Hematopoietic multipotent progenitor cell treated with erythropoietin and hydrocortisone succinate and interleukin-3 and kit ligand, for 15 days (in vitro differentiated cells): ENCODE results near the gene ANKRD2.
"Not testable (repeated sequence)": the region's sequence is repeated elsewhere in the genome, so short reads cannot be mapped to it uniquely, and the experiment has no call there.

Source experiments
- DNase-seq: peaks from one replicate; pipeline ENCODE4 v3.0.0-alpha.2; 2015; ENCODE audit warnings: low spot score

The ANKRD2 gene, protein sequence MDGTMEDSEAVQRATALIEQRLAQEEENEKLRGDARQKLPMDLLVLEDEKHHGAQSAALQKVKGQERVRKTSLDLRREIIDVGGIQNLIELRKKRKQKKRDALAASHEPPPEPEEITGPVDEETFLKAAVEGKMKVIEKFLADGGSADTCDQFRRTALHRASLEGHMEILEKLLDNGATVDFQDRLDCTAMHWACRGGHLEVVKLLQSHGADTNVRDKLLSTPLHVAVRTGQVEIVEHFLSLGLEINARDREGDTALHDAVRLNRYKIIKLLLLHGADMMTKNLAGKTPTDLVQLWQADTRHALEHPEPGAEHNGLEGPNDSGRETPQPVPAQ

DNA sequence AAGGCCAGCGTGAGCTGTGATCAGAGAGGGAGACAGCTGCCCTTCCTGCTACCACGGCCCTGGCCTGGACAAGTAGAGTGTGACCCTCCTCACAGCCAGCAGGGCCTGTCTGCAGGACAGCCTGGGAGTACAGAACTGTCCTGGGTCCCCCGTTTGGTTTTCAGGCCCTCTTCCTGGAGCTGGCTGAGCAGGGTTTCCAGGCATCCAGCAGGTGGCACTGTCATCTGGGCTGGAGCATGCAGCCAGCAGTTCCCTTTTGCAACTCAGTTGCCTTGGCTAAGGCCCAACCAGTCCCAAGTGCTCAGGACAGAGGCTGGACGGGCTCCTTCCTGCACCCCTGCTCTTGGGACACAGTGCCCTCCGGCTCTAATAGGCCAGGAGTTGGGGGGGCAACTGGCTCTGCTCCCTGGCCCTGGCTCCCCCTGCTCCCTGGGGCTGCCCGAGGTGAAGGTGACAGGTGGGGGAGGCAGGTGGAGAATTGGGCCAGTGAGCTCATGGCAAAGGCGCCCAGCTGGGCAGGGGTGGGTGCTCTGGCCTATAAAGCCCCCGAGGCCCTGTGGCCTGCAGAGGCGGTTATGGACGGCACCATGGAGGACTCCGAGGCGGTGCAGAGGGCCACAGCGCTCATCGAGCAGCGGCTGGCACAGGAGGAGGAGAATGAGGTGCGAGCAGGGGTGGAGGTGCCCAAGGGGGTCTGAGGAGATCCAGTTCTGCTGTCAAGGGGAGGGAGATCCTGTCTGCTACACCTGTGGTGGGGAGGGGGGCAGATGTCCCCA, at the start of gene ANKRD2:
Gene ANKRD2, plus strand, starts transcription at position 566 of the 776 bp plus-strand sequence. Its CDS starts 10 bp downstream, at position 576.
- peak; percentile 82 for DNase-seq

DNA sequence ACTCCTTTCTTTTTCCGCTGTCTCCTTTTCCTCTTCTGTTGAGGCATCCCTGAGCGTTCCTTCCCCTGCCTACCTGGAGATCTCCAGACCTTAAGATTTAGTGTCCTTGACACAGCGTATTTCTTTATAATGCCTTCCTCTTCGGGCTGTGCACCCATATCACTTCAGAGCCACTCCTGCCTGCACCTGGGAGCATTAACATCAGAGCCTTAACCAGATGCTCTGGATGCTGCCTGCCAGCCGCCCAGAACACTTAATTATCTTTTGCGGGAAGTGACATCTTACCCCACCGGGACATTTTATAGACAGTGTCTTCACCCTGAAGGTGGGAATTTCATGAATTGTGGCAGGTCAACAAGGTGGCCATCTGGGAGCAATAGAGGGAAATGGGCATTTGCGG, 49.6 kb upstream of the ANKRD2 start:
- no peak for DNase-seq

DNA sequence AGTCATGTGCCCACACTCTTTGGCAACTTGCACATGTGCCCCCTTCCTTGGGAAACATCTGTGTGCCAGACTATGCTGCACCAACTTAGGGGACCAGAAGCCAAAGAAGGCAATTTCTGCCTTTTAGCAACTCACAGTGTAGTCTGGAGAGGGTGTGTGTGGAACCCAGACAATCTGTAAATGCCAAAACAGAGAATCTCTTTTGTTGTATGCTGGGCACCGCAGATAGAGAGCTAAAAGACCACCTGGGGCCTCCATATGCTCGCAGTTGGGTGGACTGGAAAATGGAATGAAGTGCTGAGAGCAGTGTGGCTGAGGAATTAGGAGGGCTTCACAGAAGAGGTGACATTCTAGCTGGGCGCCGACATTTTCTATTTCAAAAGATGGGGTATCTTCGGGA, 47.5 kb upstream of the ANKRD2 start:
- no peak for DNase-seq

DNA sequence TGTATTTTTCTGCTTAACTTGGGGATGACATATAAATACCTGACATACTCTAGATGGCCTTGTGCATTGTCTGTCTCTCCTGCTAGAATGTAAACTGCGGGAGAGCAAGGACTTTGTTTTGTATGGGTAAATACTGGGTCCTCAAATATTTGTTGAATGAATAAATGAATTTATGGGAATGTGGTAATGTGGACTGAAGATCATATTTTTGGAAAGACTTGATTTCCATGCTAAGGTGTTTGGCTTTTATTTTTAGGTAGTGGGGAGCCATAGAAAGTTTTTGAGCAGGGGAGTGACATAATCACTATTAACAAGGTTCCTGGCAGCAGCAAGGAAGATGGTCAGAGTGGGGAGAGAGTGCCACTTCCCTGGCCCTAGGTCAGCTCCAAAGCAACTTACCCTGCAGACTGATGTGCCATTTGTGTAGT, 46.9 kb upstream of the ANKRD2 start:
- no peak for DNase-seq

DNA sequence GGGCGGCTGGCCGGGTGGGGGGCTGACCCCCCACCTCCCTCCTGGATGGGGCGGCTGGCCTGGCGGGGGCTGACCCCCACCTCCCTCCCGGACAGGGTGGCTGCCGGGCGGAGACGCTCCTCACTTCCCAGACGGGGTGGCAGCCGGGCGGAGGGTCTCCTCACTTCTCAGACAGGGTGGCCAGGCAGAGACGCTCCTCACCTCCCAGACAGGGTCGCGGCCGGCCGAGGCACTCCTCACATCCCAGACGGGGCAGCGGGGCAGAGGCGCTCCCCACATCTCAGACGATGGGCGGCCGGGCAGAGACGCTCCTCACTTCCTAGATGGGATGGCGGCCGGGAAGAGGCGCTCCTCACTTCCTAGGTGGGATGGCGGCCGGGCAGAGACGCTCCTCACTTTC, 43.7 kb upstream of the ANKRD2 start:
- not testable (repeated sequence) for DNase-seq

DNA sequence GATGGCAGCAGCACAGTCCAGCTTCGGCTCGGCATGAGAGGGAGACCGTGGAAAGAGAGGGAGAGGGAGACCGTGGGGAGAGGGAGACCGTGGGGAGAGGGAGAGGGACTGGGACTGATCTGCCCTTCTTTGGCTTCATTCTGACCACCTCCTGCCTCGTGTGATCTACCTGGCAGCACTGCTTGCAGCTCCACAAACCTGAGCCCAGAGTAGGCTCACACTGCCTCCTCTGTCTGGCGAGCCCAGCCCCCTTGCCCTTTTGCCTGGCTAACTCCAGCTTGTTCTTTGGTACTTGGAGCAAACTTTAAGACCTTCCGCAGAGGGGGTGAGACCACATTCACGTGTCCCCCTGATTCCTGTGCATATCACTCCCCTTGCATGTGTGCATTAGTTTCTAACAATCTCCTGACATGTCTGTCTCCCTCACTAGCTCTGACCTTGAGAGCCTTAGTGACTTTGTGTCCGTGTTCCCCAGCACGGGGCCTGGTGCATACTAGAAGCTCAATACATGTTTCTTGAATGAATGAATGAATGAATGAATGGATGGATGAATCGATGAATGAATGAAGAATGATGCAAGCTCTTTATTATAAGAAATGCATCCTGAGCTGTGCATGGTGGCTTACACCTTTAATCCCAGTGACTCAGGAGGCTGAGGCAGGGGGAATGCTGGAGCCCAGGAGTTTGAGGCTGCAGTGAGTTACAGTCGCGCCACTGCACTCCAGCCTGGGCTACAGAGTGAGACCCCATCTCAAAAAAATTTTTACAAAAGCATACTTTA, 42.7 kb upstream of the ANKRD2 start:
- no peak for DNase-seq

DNA sequence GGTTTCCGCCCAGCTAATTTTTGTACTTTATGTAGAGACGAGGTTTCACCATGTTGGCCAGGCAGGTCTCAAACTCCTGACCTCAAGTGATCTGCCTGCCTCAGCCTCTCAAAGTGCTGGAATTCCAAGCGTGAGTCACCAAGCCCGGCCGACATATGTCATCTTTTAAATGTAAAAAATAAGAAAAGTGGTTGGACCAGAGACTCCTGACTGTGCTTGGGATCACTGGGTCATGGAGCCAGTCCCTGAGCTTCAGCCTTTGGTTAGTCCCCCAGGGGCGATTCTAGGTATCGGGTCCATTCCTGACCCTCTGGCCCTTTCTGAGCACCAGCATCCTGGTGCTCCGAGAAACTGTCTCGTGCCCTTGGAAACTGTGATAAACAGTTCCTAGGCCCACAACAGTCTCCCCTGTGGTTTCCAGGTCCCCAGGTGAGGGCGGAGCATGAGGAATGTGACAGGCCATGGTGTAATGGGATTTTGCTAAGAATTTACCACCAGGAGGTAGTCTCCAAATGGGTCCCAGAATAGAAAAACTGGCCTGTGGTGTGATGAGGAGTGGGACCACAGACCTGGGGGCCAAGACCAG, 41.1 kb upstream of the ANKRD2 start:
- DNase-seq = no peak

DNA sequence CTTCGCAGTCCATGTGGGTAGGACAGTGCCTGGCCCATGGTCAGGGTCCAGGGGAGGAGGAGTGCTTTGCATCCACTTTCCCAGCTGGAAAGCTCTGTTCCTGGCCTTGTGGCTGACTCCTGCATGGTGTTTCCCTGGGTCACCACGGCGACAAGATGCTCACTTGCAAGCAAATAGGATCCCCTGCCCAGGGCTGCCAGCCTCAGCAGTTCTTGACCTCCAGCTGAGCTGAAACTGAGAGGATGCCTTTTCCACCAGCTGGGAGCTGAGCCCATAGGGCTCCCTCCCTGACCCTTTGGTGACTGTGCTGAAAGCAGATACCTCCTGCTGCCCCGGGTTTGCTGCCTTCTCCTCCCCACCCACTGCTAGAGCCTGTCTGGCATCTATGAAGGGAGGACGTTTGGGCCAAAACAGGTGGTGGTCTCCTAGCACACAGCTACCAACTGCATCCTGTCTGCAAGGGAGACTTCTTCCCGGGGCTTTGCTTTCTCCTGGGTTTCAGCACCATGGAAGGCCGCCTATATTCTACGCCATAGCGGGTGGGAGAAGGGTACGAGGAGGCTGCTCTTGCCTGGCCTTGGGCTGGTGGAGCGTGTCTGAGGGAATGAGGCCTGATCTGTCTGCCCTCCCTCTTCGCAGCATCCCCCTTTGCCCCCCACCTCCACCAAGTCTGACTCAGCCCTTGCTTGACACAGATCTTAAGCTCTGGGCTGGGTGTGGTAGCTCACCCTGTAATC, 39.5 kb upstream of the ANKRD2 start:
- no peak for DNase-seq

DNA sequence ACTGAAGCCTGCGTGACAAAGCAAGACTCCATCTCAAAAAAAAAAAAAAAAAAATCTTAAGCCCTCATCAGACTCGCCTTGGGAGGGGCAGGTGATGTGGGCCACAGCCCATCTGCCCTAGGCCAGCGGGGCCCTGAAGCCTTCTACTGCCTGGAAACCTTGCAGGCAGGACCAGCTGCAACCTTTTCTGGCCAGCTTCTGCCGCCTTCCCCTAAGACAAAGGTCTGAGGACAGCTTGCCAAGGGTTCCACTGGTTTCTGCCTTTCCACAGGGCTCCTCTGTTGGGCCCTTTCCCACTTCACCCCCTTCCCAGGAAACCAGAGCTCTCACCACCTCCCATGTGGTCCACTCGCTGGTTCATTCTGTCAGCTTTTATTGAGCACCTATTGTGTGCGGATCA, 38.7 kb upstream of the ANKRD2 start:
- no peak for DNase-seq

DNA sequence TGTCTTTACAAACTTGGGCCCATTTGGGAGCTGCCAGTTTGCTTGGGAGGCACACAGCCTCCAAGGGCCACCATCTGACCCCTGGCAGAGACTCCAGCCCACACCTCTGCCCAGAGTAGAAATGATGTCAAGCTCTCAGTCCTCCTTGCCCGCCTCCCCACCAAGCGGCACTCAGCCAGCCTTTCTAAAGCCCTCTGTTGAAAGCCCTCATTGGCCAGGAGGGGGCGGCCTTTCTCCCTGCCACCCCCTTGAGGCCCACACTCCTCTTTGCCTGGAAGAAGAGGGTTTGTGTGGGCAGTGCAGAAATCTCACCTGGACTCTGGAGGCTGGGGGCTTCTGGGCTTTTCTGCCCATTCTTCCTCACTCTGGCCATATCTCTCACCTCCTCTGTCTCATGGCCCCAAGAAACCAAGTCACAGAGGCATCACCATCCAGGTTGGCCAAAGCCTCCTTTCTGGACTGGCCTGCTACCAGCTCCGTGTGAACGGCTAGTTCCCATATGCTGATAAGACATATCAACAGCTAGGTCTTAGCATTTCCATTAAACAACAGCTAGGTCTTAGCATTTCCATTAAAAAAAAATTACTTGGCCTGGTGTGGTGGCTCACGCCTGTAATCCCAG, 37.7 kb upstream of the ANKRD2 start:
- DNase-seq = peak; percentile 46

DNA sequence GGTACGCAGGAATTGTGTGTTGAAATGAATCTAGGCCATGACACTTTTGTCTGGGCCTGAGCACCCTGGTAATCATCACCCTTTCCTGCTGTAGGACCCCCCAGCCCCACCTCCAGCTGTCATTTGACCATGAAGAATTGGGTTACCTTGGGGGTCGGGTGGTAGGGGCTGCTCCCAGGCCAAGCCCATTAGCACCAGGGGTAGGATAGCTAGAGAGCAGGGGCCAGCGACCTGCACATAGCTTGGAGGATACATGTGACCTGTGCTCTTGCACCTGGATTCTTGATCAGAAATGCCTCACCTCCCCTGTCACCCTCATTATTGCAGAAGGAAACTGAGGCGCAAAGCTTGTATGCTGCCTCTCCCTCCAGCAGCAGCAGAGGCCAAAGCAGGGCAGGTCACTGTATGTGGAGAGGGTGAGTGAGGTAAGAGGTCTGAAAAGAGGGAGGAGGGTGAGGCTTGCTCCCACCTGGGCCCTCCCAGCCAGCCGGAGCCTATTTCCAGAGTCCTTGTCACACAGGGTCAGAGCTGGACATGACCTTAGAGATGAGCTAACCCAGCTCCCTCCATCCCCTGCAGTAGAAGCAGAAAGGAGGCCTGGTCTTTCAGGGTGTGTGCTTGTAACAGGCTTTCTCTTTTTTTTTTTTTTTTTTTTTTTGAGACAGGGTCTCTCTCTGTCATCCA, 35.3 kb upstream of the ANKRD2 start:
- no peak for DNase-seq

DNA sequence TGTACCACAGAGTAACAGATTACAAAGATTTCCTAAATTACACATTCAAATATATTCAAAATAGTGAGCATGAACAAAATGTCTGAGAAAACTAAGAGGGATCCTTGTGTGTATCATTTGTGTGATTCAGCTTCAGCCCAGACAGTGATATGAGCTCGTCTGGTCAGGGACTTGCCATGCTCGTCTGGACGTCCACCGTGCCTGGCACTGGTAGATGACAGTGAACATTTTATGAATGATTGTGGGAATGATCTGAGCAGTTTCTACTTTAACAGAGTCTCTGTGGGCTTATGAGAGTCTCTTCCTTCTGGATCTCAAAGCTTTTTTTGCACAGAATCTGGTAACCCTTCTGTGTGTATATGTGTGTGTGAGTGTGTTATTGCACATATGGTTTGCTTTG, 34.2 kb upstream of the ANKRD2 start:
- DNase-seq = no peak

DNA sequence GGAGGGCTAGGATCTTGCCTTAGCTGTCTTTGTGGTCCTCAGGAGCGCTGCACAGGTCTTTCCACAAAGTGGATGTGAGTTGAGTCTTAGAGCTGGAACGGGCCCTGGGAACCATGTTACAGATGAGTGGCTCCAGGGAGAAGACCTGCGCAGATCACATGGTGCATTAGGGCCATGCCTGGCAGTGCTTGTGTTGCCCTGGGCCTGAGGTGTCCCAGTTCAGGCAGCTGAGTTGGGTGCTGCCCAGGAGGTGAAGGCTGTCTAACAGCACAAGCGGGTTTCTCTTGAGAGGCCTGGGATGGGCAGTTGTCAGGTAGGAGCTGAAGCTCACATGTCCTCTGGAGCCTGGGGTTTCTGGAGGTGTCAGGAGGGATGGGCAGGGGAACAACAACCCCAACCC, 33.7 kb upstream of the ANKRD2 start:
- DNase-seq = no peak

DNA sequence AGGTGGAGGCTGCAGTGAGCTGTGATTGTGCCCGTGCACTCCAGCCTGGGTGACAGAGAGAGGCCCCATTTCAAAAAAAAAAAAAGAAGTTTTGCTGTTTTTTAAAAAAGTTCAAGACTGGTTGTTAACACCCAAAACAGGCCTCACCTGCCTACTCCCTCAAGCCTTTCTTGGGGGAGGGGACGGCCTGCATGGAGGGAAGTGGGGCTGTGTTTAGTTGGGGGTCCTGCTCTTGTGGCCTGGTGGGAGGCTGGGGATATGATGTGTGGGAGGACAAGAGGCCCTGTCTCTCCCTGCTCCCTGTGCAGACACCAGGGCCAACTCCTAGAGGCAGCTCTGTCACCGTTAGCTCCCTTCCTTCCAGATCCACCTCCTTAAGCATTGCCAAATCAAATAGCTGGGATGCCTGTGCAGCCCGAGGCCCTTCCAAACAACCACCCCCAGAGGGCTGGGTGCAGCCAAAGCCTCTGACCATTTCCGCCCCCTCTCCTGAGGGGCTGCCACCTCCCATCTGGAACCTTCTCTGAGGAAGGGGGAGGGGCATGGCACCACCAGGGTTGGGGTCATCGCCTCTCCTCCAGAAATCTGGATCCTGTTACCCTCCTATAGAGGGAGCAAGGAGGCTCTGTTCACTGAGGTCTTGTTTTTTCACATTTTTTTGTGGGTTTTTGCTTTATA, 32.9 kb upstream of the ANKRD2 start:
- no peak for DNase-seq

DNA sequence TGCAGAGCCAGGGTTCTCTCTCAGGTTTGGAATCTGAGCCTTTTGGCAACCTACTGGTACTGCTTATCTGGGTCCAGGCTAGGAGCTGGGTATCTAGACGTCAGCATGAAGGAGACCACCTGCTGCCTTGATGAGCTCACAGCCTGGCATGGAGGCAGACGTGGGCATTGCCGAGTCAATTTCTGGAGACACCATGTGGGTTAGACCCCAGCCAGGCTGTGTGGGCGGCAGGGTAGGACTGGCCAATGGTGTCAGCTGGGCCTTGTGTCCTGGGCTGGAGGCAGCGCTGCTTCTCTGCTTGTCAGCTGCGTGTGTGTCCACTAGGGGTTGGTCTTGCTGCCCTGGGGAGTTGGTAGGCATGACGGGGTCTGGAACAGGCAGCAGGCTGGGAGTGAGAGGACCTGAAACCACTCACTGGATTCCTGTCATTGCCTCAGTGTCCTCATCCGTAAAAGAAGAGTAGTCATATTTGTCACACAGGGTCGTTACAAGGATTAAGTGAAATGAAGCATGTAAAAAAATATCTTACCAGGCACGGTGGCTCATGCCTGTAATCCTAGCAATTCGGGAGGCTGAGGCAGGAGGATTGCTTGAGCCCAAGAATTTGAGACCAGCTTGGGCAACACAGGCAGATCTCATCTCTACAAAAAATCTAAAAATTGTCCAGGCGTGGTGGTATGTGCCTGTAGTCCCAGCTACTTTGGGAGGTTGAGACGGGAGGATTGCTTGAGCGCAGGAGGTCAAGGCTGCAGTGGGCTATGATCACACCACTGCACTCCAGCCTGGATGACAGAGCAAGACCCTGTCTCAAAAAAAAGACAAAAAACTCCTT, 31.7 kb upstream of the ANKRD2 start:
- DNase-seq = no peak

DNA sequence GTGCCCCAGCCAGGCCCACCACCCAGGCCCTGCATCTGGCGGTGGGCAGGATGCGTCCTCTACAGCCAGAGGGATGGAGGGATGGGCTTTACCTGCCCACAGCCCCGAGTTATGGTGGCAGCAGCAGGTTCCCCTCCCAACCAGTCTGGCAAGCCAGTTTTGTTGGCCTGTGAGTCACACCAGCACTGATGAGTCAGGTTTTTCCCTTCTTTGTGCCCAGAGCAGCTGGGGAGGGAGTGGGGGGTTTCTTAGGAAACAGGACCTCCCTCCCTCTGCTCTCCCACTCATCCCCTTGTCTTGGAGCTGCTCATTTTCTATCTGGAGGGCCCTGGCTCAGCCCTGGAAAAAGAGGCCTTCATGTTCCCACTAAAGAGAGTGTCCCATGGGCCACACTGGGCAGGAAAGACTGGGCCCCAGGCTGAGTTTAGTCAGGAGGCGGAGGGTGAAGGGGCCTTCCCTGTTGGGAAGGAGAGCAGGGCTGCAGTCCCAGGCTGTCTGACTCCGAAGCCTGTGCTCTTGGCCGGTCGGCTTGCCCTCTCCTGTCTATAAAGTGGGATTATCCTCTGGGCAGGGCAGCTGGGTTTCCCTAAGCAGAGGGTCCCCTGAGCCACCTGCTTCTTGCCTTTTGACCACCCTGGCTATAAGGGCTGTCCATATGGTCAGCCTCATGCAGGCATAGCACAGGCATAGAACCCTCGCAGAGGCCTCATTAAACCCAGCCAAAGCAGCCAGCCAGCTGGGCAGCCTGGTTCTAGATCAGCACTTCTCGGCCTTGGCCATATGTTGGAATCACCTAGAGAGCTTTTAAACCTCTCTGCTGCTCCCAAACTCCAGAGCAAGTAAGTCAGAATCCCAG, 30.2 kb upstream of the ANKRD2 start:
- no peak for DNase-seq

DNA sequence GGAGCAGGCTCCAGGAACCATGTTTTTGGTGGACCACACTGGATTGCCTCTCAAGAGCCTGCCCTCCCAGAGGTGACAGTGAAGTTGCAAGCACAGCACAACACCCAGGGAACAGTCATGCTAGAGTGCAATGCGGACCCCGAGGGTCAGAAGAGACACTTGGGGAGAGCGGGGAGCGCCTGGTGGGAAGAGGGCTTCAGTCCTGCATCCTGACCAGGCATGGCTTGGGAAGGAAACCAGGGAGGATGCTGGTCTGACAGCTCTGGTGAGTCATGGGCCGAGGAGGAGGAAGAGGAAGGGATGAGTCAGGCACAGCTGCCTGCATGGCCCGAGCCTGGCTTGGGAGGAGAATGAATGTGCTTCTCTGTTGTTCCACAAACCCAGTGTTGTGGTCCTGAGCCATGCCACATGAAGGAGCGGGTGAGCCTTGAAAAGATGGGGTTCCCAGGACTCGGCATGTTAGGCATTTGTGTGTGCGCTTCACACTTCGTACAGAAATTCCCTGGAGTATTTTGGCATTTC, 29.5 kb upstream of the ANKRD2 start:
- DNase-seq = no peak
